ENCODE measurements around the gene DSCAML1. TPM values are rescaled to one million over a fixed set of nuclear protein-coding genes. Genes with fewer than 3 reads are reported as not detected.

Gene DSCAML1
- total and polyA plus RNA-seq, 9 of the 15 experiments (the other 6 are each of a cell fraction or from before 2014, with no cell fraction given) = not detected

DNA sequence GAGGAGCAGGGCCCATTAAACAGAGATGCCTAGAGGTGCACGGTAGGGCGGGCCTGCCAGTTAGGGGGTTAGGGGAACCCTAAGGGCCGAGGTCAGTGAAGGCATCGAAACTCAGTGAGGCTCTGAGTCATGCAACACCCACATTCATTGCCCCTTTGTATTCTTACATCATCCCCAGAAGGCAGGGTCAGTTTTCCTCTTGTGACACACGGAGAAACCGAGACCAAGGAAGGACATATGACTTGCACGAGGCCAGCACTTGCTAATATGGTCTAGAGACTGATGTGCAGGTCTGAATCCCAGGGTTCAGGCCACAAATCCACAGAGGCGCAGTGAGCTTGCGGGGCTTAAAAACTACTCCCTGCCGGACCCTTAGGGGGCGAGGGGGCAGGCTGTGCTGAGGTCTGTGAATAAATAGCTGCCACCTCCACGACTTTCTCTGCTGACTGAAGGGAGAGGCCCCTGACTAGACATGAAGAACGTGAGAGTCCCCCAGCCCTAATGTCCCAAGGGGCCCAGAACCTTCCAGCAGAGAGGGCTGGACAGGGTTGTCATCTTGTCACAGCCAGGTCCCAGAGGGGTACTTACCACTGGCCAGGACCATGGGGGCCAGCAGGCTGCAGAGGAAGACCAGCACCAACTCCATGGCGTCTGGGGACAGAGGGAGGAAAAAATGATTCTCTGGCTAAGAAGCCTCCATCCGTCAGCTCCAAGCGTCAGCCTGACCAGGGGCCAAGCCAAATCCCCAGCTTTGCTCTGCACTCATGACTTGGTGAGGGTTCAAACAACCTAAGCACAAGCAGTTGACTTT, 45.3 kb upstream of the DSCAML1 start (continued):
- TF ChIP-seq ZNF592 (IDR thresholded peaks at IDR 0.05) (0 out of 2 replicates have a peak, but pooled peaks have one; percentile 20), ZNF384 (IDR thresholded peaks at IDR 0.05; ENCODE audit: low read depth, low read length) (no peak), PURB (CRISPR knock-in tag; IDR thresholded peaks at IDR 0.05; ENCODE audit: low read depth) (no peak), ZBTB26 (CRISPR knock-in tag; IDR thresholded peaks at IDR 0.05) (no peak), KLF1 (tag; IDR thresholded peaks at IDR 0.05) (no peak), RBM15 (IDR thresholded peaks at IDR 0.05; ENCODE audit: insufficient read depth, low read length) (no peak), EGR1 (conservative IDR thresholded peaks at IDR 0.05) (peak; percentile 44; the same call in 1 of the 2 replicates), HDAC3 (IDR thresholded peaks at IDR 0.05; ENCODE audit: borderline replicate concordance, partially characterized antibody) (no peak), ELF4 (CRISPR knock-in tag; IDR thresholded peaks at IDR 0.05) (no peak), ZNF764 (CRISPR knock-in tag; IDR thresholded peaks at IDR 0.05; ENCODE audit: low read depth) (no peak)
- TF ChIP-seq, protein P1, sequence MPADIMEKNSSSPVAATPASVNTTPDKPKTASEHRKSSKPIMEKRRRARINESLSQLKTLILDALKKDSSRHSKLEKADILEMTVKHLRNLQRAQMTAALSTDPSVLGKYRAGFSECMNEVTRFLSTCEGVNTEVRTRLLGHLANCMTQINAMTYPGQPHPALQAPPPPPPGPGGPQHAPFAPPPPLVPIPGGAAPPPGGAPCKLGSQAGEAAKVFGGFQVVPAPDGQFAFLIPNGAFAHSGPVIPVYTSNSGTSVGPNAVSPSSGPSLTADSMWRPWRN (IDR thresholded peaks at IDR 0.05; ENCODE audit: low read depth) = no peak
- TF ChIP-seq, protein P2, sequence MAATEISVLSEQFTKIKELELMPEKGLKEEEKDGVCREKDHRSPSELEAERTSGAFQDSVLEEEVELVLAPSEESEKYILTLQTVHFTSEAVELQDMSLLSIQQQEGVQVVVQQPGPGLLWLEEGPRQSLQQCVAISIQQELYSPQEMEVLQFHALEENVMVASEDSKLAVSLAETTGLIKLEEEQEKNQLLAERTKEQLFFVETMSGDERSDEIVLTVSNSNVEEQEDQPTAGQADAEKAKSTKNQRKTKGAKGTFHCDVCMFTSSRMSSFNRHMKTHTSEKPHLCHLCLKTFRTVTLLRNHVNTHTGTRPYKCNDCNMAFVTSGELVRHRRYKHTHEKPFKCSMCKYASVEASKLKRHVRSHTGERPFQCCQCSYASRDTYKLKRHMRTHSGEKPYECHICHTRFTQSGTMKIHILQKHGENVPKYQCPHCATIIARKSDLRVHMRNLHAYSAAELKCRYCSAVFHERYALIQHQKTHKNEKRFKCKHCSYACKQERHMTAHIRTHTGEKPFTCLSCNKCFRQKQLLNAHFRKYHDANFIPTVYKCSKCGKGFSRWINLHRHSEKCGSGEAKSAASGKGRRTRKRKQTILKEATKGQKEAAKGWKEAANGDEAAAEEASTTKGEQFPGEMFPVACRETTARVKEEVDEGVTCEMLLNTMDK (IDR thresholded peaks at IDR 0.05; ENCODE audit: borderline replicate concordance, insufficient read depth, low read depth, low read length, poor library complexity, severe bottlenecking) = peak; percentile 27
- TF ChIP-seq, protein P3, sequence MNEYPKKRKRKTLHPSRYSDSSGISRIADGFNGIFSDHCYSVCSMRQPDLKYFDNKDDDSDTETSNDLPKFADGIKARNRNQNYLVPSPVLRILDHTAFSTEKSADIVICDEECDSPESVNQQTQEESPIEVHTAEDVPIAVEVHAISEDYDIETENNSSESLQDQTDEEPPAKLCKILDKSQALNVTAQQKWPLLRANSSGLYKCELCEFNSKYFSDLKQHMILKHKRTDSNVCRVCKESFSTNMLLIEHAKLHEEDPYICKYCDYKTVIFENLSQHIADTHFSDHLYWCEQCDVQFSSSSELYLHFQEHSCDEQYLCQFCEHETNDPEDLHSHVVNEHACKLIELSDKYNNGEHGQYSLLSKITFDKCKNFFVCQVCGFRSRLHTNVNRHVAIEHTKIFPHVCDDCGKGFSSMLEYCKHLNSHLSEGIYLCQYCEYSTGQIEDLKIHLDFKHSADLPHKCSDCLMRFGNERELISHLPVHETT (CRISPR knock-in tag; conservative IDR thresholded peaks at IDR 0.05 in 1 of 2, IDR thresholded peaks at IDR 0.05 in 1 of 2) = no peak

Data from K562 (cell line).